Esophagus squamous epithelium (tissue), 4 donors: Measurements from ENCODE around the gene TEX35.

Experiments
- CTCF ChIP-seq, 6 experiments: fragments of 450-650 bp in 4 of 6; fragments of 200-600 bp in 2 of 6; sonication (generic) in 2 of 6; IDR thresholded peaks; one replicate each; pipeline ENCODE4 v1.5.1; 2016 to 2019; ENCODE audit warnings: antibody characterized with exemption in 6 of 6, mild to moderate bottlenecking in 4 of 6, moderate library complexity in 4 of 6
- POLR2A ChIP-seq, 4 donors: fragments of 450-650 bp; IDR thresholded peaks; one replicate each; pipeline ENCODE4 v1.6.1; 2017; ENCODE audit warnings: antibody characterized with exemption in 4 of 4, mild to moderate bottlenecking in 4 of 4, moderate library complexity in 3 of 4

DNA sequence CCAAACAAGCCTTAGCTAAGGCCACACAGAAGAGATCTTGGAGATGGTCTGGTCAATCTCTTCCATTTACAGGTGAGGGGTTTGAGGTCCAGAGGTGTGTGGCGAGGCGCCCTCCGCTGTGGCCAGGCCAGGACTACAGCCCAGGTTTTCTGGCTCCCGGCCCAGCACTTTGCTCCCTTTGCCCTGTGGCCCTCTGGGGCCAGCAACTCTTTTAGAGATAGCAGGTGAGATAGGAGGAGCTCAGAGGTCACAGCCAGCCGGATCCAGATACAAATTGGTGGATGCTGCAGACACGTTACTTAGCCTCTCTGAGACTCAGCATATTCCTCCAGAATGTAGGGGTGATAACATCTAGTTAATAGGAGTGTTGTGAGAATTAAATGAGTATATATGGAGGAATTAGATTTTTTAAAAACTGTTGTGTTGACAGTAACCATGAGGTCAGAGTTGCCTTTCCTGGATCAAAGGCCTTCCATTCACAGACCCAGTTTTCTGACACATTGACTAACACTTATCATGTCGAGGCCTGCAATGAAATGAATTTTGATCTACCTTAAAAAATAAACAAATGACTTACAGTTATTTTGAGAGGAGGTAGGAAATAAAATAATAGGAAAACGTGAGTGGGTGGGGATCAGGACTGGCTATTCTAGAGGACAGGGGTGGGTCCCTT, 16.6 kb downstream of the TEX35 start:
- TF ChIP-seq CTCF (IDR thresholded peaks at IDR 0.05) (no peak), POLR2A (IDR thresholded peaks at IDR 0.05) (no peak)
